Astrocyte (in vitro differentiated cells and primary cell): ENCODE results near the gene ARHGAP23. TPM values are rescaled to one million over a fixed set of nuclear protein-coding genes. Genes with fewer than 3 reads are reported as not detected.
"Not testable (repeated sequence)": the region's sequence is repeated elsewhere in the genome, so short reads cannot be mapped to it uniquely, and the experiment has no call there.

ENCODE experiments used
- DNase-seq: peaks from one replicate; pipeline ENCODE4 v3.0.0-alpha.2; 2010; ENCODE audit warnings: low read depth
- FAIRE-seq: peaks from 2 replicates; lab custom pipeline; 2011; peaks lifted over from hg19 to GRCh38; lab: Jason Lieb, UNC
- H2AFZ ChIP-seq: 2 replicates; pipeline ENCODE4 v1.6.0; 2012; ENCODE audit warnings: low read depth, low read length, inconsistent platforms
- H3K27ac ChIP-seq: 2 replicates; pipeline ENCODE4 v1.5.1; 2011; ENCODE audit warnings: low read depth, low read length, inconsistent platforms
- H3K27me3 ChIP-seq: 2 replicates; pipeline ENCODE4 v1.6.0; 2011; ENCODE audit warnings: low read length, inconsistent platforms; ENCODE audit not compliant: insufficient read depth
- H3K36me3 ChIP-seq: 2 replicates; pipeline ENCODE4 v1.5.1; 2011; ENCODE audit warnings: low read length, inconsistent platforms; ENCODE audit not compliant: insufficient read depth
- H3K4me1 ChIP-seq: 2 replicates; pipeline ENCODE4 v1.5.1; 2011; ENCODE audit warnings: low read length, inconsistent platforms; ENCODE audit not compliant: insufficient read depth
- H3K4me2 ChIP-seq: 2 replicates; pipeline ENCODE4 v1.6.0; 2012; ENCODE audit warnings: low read length, inconsistent platforms
- H3K4me3 ChIP-seq: 2 replicates; pipeline ENCODE4 v1.5.1; 2011; ENCODE audit warnings: low read depth, mild to moderate bottlenecking, low read length, inconsistent platforms; ENCODE audit not compliant: insufficient read depth
- H3K79me2 ChIP-seq: 2 replicates; pipeline ENCODE4 v1.6.0; 2012; ENCODE audit warnings: mild to moderate bottlenecking, low read length, inconsistent platforms; ENCODE audit not compliant: insufficient read depth
- H3K9ac ChIP-seq: 2 replicates; pipeline ENCODE4 v1.6.0; 2012; ENCODE audit warnings: mild to moderate bottlenecking, low read length, inconsistent platforms
- H3K9me3 ChIP-seq: 2 replicates; pipeline ENCODE4 v1.5.1; 2012; ENCODE audit warnings: low read depth, mild to moderate bottlenecking, low read length, inconsistent platforms; ENCODE audit not compliant: insufficient read depth
- H4K20me1 ChIP-seq: 2 replicates; pipeline ENCODE4 v1.6.0; 2012; ENCODE audit warnings: low read length, inconsistent platforms; ENCODE audit not compliant: insufficient read depth
- H3K27ac Mint-ChIP-seq: one replicate; pipeline ENCODE4 v1.8.0; 2021; ENCODE audit warnings: mild to moderate bottlenecking, mixed read lengths; ENCODE audit not compliant: unreplicated experiment
- H3K27me3 Mint-ChIP-seq: one replicate; pipeline ENCODE4 v1.8.0; 2021; ENCODE audit warnings: low read depth, mixed read lengths; ENCODE audit not compliant: unreplicated experiment
- H3K36me3 Mint-ChIP-seq: one replicate; pipeline ENCODE4 v1.8.0; 2021; ENCODE audit warnings: low read depth, mixed read lengths; ENCODE audit not compliant: unreplicated experiment
- H3K4me1 Mint-ChIP-seq: one replicate; pipeline ENCODE4 v1.8.0; 2021; ENCODE audit warnings: low read depth, mixed read lengths; ENCODE audit not compliant: unreplicated experiment
- H3K4me3 Mint-ChIP-seq: one replicate; pipeline ENCODE4 v1.8.0; 2021; ENCODE audit warnings: mild to moderate bottlenecking, moderate library complexity, mixed read lengths; ENCODE audit not compliant: unreplicated experiment
- H3K9me3 Mint-ChIP-seq: one replicate; pipeline ENCODE4 v1.8.0; 2021; ENCODE audit warnings: mild to moderate bottlenecking, mixed read lengths; ENCODE audit not compliant: unreplicated experiment
- EZH2 ChIP-seq: IDR thresholded peaks from 2 replicates; pipeline ENCODE4 v1.6.1; 2012; ENCODE audit warnings: mild to moderate bottlenecking, low read length, inconsistent platforms; ENCODE audit not compliant: insufficient read depth
- total RNA-seq: library from RNA; stranded (reverse); gene quantifications from 2 replicates; pipeline ENCODE4 v1.2.1, GENCODE V29; 2021
- TF ChIP-seq, protein P1 (sequence below): IDR thresholded peaks from 2 replicates; pipeline ENCODE4 v1.5.1; 2011; ENCODE audit warnings: low read depth, mild to moderate bottlenecking, inconsistent platforms, low read length, moderate library complexity; ENCODE audit not compliant: insufficient read depth

The ARHGAP23 gene
- total RNA-seq, 1 donor from 2014 or later: 118 TPM

DNA sequence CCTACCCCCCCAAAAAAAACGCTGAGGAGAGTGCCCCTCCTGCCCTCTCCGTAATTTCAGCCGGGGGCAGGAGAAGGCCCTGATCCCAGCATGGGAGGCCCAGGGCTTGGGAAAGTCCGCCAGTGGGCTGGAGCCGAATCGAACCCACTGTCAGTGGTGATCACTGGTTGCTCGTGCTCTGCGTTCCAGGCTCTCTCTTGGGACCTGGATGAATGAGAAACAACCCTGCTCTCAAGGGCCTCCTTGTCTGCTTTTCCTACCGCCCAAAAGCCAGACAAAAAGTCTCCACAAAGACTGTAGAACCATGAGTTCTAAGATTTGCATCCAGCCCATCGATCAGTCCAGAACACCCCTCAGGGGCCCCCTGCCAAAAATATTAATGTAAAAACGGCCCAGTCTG, 8.1 kb downstream of the ARHGAP23 start:
- DNase-seq (no peak), FAIRE-seq (no peak)
- Histone ChIP-seq H3K4me1 (no peaks in the 10 kb centered on the region), H3K9me3 (no peaks in the 10 kb centered on the region), H3K4me3 (no peak overlapping the region), H3K36me3 (no peaks in the 10 kb centered on the region), H3K9ac (no peak overlapping the region), H3K27ac (no peak overlapping the region), H3K27me3 (no peaks in the 10 kb centered on the region), H3K79me2 (peaks cover 82% of the 10 kb centered on the region), H3K4me2 (no peak overlapping the region), H4K20me1 (peaks cover 90% of the 10 kb centered on the region), H2AFZ (no peak overlapping the region)
- H3K27me3 Mint-ChIP-seq: no peaks in the 10 kb centered on the region
- no peak for TF ChIP-seq EZH2
- TF ChIP-seq, protein P1, sequence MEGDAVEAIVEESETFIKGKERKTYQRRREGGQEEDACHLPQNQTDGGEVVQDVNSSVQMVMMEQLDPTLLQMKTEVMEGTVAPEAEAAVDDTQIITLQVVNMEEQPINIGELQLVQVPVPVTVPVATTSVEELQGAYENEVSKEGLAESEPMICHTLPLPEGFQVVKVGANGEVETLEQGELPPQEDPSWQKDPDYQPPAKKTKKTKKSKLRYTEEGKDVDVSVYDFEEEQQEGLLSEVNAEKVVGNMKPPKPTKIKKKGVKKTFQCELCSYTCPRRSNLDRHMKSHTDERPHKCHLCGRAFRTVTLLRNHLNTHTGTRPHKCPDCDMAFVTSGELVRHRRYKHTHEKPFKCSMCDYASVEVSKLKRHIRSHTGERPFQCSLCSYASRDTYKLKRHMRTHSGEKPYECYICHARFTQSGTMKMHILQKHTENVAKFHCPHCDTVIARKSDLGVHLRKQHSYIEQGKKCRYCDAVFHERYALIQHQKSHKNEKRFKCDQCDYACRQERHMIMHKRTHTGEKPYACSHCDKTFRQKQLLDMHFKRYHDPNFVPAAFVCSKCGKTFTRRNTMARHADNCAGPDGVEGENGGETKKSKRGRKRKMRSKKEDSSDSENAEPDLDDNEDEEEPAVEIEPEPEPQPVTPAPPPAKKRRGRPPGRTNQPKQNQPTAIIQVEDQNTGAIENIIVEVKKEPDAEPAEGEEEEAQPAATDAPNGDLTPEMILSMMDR: no peak
- no peak overlapping the region for H3K27ac Mint-ChIP-seq
- H3K9me3 Mint-ChIP-seq: no peaks in the 10 kb centered on the region
- peaks cover 20% of the 10 kb centered on the region for H3K36me3 Mint-ChIP-seq
- H3K4me1 Mint-ChIP-seq: peaks cover 8% of the 10 kb centered on the region
- no peak overlapping the region for H3K4me3 Mint-ChIP-seq

DNA sequence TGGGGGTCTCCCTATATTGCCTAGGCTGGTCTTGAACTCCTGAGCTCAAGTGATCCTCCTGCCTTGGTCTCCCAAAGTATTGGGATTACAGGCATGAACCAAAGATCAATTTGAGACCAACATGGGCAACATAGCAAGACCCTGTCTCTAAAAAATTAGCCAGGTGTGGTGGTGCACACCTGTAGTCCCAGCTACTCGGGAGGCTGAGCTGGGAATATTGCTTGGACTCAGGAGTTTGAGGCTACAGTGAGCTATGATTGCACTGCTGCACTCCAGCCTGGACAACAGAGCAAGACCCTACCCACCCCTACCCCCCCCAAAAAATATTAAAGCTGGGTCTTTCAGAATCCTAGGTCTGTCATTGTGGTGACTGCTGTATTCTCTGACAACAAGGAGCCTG, 9.0 kb downstream of the ARHGAP23 start:
- H3K27ac ChIP-seq, H3K9me3 ChIP-seq, H3K4me3 ChIP-seq, H3K4me1 ChIP-seq, H3K27me3 ChIP-seq, H3K27ac Mint-ChIP-seq, FAIRE-seq, DNase-seq, H3K9me3 Mint-ChIP-seq, H3K4me3 Mint-ChIP-seq, H2AFZ ChIP-seq, H3K27me3 Mint-ChIP-seq, H3K36me3 ChIP-seq, H3K4me2 ChIP-seq, H3K9ac ChIP-seq: not testable (repeated sequence)
- H3K79me2 ChIP-seq: peaks cover 79% of the 10 kb centered on the region
- peaks cover 11% of the 10 kb centered on the region for H3K4me1 Mint-ChIP-seq
- peaks cover 90% of the 10 kb centered on the region for H4K20me1 ChIP-seq
- peaks cover 22% of the 10 kb centered on the region for H3K36me3 Mint-ChIP-seq

DNA sequence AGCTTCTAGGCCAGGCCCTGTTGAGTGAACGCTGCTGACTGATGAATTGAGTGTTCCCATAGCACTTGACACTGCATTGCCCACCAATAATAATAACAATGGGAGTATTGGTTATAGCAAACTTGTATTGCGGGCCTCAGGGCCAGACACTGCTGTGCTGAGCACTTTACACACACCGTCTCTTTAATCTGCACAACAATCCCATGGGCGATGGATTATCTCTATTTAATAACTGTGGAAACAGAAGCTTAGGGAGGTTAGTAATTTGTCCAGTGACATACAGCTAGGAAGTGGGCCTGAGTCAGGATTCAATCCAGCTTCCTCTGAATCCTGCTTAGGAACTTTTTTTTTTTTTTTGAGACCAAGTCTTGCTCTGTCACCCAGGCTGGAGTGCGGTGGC, 11.2 kb downstream of the ARHGAP23 start:
- Mint-ChIP-seq H3K27ac (no peak overlapping the region), H3K36me3 (peaks cover 25% of the 10 kb centered on the region), H3K4me3 (no peak overlapping the region), H3K27me3 (no peaks in the 10 kb centered on the region), H3K4me1 (peaks cover 16% of the 10 kb centered on the region), H3K9me3 (no peaks in the 10 kb centered on the region)
- H3K4me1 ChIP-seq: peaks cover 12% of the 10 kb centered on the region
- no peak for TF ChIP-seq EZH2
- TF ChIP-seq, protein P1: no peak
- peaks cover 76% of the 10 kb centered on the region for H3K79me2 ChIP-seq
- H3K4me2 ChIP-seq: no peak overlapping the region
- H3K36me3 ChIP-seq: no peaks in the 10 kb centered on the region
- peaks cover 92% of the 10 kb centered on the region for H4K20me1 ChIP-seq
- no peak overlapping the region for H3K9ac ChIP-seq
- DNase-seq (no peak), FAIRE-seq (no peak)
- H2AFZ ChIP-seq: no peak overlapping the region
- no peaks in the 10 kb centered on the region for H3K9me3 ChIP-seq
- no peaks in the 10 kb centered on the region for H3K27me3 ChIP-seq
- H3K27ac ChIP-seq: no peak overlapping the region
- no peak overlapping the region for H3K4me3 ChIP-seq
